SK-N-SH treated with all-trans-retinoic acid at 6 μM for 48 hours (cell line): ENCODE measurements around the gene TBC1D7.

Source experiments
- ARNTL ChIP-seq: fragments of 450-650 bp; formaldehyde crosslinking; IDR thresholded peaks from 2 replicates; pipeline ENCODE4 v1.5.0; 2020; ENCODE audit warnings: low read depth, mild to moderate bottlenecking, moderate library complexity, borderline replicate concordance
- BACH2 ChIP-seq: fragments of 250-450 bp; sonication (Bioruptor Pico); IDR thresholded peaks from 2 replicates; pipeline ENCODE4 v1.9.0; 2021; ENCODE audit warnings: mild to moderate bottlenecking, borderline replicate concordance
- CREB5 ChIP-seq: fragments of 250-450 bp; sonication (Bioruptor Pico); IDR thresholded peaks from 2 replicates; pipeline ENCODE4 v1.5.1; 2020; ENCODE audit warnings: low read depth, mild to moderate bottlenecking, moderate library complexity
- CSDC2 ChIP-seq: fragments of 250-450 bp; sonication (Bioruptor Pico); IDR thresholded peaks from 2 replicates; pipeline ENCODE4 v1.5.0; 2020; ENCODE audit warnings: mild to moderate bottlenecking, moderate library complexity
- GLIS3 ChIP-seq: fragments of 250-450 bp; sonication (Bioruptor Pico); IDR thresholded peaks from 2 replicates; pipeline ENCODE4 v1.5.0; 2020; ENCODE audit warnings: mild to moderate bottlenecking, moderate library complexity
- ISL1 ChIP-seq: fragments of 250-450 bp; sonication (Bioruptor Pico); IDR thresholded peaks from 2 replicates; pipeline ENCODE4 v2.1.2; 2022; ENCODE audit warnings: mild to moderate bottlenecking, moderate library complexity
- PATZ1 ChIP-seq: fragments of 250-450 bp; sonication (Bioruptor Pico); IDR thresholded peaks from 2 replicates; pipeline ENCODE4 v1.8.0; 2020; ENCODE audit warnings: mild to moderate bottlenecking, moderate library complexity, borderline replicate concordance
- RARB ChIP-seq: fragments of 250-450 bp; sonication (Bioruptor Pico); IDR thresholded peaks from 2 replicates; pipeline ENCODE4 v1.8.0; 2021; ENCODE audit warnings: mild to moderate bottlenecking, moderate library complexity
- TOX ChIP-seq: fragments of 250-450 bp; sonication (Bioruptor Pico); IDR thresholded peaks from 2 replicates; pipeline ENCODE4 v1.8.0; 2021; ENCODE audit warnings: mild to moderate bottlenecking, moderate library complexity, borderline replicate concordance
- ZFP30 ChIP-seq: fragments of 450-650 bp; formaldehyde crosslinking; IDR thresholded peaks from 2 replicates; pipeline ENCODE4 v1.5.0; 2022; ENCODE audit warnings: mild to moderate bottlenecking, moderate library complexity
- ZNF565 ChIP-seq: fragments of 450-650 bp; formaldehyde crosslinking; conservative IDR thresholded peaks from 2 replicates; pipeline ENCODE4 v1.5.0; 2020; ENCODE audit warnings: low read depth, mild to moderate bottlenecking, moderate library complexity
- ZNF70 ChIP-seq: fragments of 450-650 bp; formaldehyde crosslinking; IDR thresholded peaks from 2 replicates; pipeline ENCODE4 v1.5.0; 2020; ENCODE audit warnings: mild to moderate bottlenecking, moderate library complexity
- ZNF8 ChIP-seq: fragments of 450-650 bp; formaldehyde crosslinking; IDR thresholded peaks from 2 replicates; pipeline ENCODE4 v1.5.0; 2020; ENCODE audit warnings: mild to moderate bottlenecking, moderate library complexity

GRCh38 chr6:13319891-13320564 lies 8.3 kb downstream of the TBC1D7 start:
- no peak for TF ChIP-seq CSDC2 (CRISPR knock-in tag)
- TF ChIP-seq ARNTL (CRISPR knock-in tag), result no peak
- no peak for TF ChIP-seq RARB (CRISPR knock-in tag)
- no peak for TF ChIP-seq ZFP30 (CRISPR knock-in tag)
- TF ChIP-seq TOX (CRISPR knock-in tag), result no peak
- no peak for TF ChIP-seq CREB5 (CRISPR knock-in tag)
- no peak for TF ChIP-seq PATZ1 (CRISPR knock-in tag)
- no peak for TF ChIP-seq BACH2 (CRISPR knock-in tag)
- TF ChIP-seq ZNF8 (CRISPR knock-in tag), result no peak
- TF ChIP-seq ZNF70, result no peak
- TF ChIP-seq ISL1, result no peak
- TF ChIP-seq GLIS3, result no peak
- TF ChIP-seq ZNF565, result no peak
